K562 (cell line): ENCODE measurements around the gene CD163. TPM values are rescaled to one million over a fixed set of nuclear protein-coding genes. Genes with fewer than 3 reads are reported as not detected.
A peak's percentile ranks its signal among the peaks of the same experiment; 100 is the strongest.

Experiments
- CBX8 ChIP-seq: fragments of 200-600 bp; sonication (generic); IDR thresholded peaks from 2 replicates; pipeline ENCODE4 v1.6.1; 2012; ENCODE audit warnings: borderline replicate concordance, mixed run types, low read depth, mild to moderate bottlenecking, moderate library complexity, mixed read lengths, low read length, control low read depth, inconsistent platforms; ENCODE audit not compliant: poor library complexity, severe bottlenecking; ENCODE audit errors: extremely low read depth
- CTBP1 ChIP-seq: fragments of 450-650 bp; IDR thresholded peaks from 2 replicates; pipeline ENCODE4 v1.6.1; 2016; ENCODE audit warnings: borderline replicate concordance
- ETV5 ChIP-seq: sonication (generic); formaldehyde crosslinking; IDR thresholded peaks from 2 replicates; pipeline ENCODE4 v1.4.0; 2020; ENCODE audit warnings: low read depth, mild to moderate bottlenecking, missing genetic modification reagents
- HES1 ChIP-seq: fragments of 450-650 bp; IDR thresholded peaks from 2 replicates; pipeline ENCODE4 v1.6.1; 2016; ENCODE audit warnings: low read depth, mild to moderate bottlenecking, moderate library complexity
- MYBL2 ChIP-seq, 2 experiments: fragments of 450-650 bp in 1 of 2; sonication (generic) in 1 of 2; formaldehyde crosslinking in 1 of 2; IDR thresholded peaks; 2 replicates each; pipeline versions ENCODE4 v1.6.1 to v1.8.1; 2017 to 2022; ENCODE audit warnings: borderline replicate concordance in 1 of 2, inconsistent platforms in 1 of 2, low read depth in 1 of 2, mild to moderate bottlenecking in 1 of 2, missing genetic modification reagents in 1 of 2, moderate library complexity in 1 of 2
- NFE2L1 ChIP-seq: fragments of 450-650 bp; IDR thresholded peaks from 2 replicates; pipeline ENCODE4 v1.6.1; 2016; ENCODE audit warnings: missing genetic modification characterization, low read depth, mild to moderate bottlenecking, missing compliant biosample characterization, moderate library complexity, borderline replicate concordance
- RERE ChIP-seq: sonication (generic); formaldehyde crosslinking; IDR thresholded peaks from 2 replicates; pipeline ENCODE4 v1.8.0; 2023; ENCODE audit warnings: missing genetic modification reagents, mild to moderate bottlenecking, borderline replicate concordance
- SMAD4 ChIP-seq: fragments of 250-450 bp; sonication (Bioruptor Pico); conservative IDR thresholded peaks from 2 replicates; pipeline ENCODE4 v1.8.0; 2021; ENCODE audit warnings: inconsistent platforms, mild to moderate bottlenecking, moderate library complexity
- SRF ChIP-seq, 2 experiments: fragments of 250-450, 450-650 bp in 1 of 2; sonication (Bioruptor Pico) in 1 of 2; sonication (generic) in 1 of 2; formaldehyde crosslinking; IDR thresholded peaks; 2 replicates each; pipeline versions ENCODE4 v1.5.0 to v1.5.1; 2020 to 2022; ENCODE audit warnings: mild to moderate bottlenecking in 1 of 2, missing genetic modification reagents in 1 of 2
- ZNF282 ChIP-seq: sonication (generic); formaldehyde crosslinking; IDR thresholded peaks from 2 replicates; pipeline ENCODE4 v1.8.1; 2023; ENCODE audit warnings: missing genetic modification reagents
- ZNF77 ChIP-seq: fragments of 250-450 bp; sonication (Bioruptor Pico); IDR thresholded peaks from 2 replicates; pipeline ENCODE4 v1.5.0; 2020
- polyA plus RNA-seq, 8 experiments: library from polyadenylated mRNA; depleted of rRNA in 4 of 8; stranded (reverse) in 5 of 8; unstranded in 3 of 8; fragments of >200 nt; fragmentation: Nextera tagmentation in 2 of 8; fragmentation: Illumina TruSeq in 1 of 8; extraction: Ambion mirVana in 2 of 8; extraction: Trizol in 1 of 8; gene quantifications; 2 replicates each; pipeline versions ENCODE4 v1.2.1 to v1.2.3, GENCODE V29; 2011 to 2014; ENCODE audit warnings: inconsistent platforms in 1 of 8, missing spikeins in 1 of 8
- total RNA-seq, 7 experiments: library from RNA; depleted of rRNA in 6 of 7; stranded (reverse); fragments of >200 nt in 6 of 7; fragmentation: Illumina TruSeq in 2 of 7; extraction: Trizol in 2 of 7; gene quantifications; 2 replicates each; pipeline versions ENCODE4 v1.2.1 to v1.2.3, GENCODE V29; 2011 to 2021; ENCODE audit warnings: low replicate concordance in 1 of 7
- TF ChIP-seq, protein P1 (sequence below): fragments of 450-650 bp; IDR thresholded peaks from 2 replicates; pipeline ENCODE4 v1.7.1; 2018; ENCODE audit warnings: mild to moderate bottlenecking, low read depth; ENCODE audit not compliant: partially characterized antibody
- TF ChIP-seq, protein P2 (sequence below): fragments of 250-450 bp; sonication (Bioruptor Pico); IDR thresholded peaks from 2 replicates; pipeline ENCODE4 v1.9.0; 2021; ENCODE audit warnings: mild to moderate bottlenecking, inconsistent platforms

The CD163 gene
- total and polyA plus RNA-seq, 9 of the 15 experiments (the other 6 are each of a cell fraction or from before 2014, with no cell fraction given), result 0.62 TPM; not detected in 8

GRCh38 chr12:7439579-7440505, 63.7 kb downstream of the CD163 start (continued):
- TF ChIP-seq, protein P1, sequence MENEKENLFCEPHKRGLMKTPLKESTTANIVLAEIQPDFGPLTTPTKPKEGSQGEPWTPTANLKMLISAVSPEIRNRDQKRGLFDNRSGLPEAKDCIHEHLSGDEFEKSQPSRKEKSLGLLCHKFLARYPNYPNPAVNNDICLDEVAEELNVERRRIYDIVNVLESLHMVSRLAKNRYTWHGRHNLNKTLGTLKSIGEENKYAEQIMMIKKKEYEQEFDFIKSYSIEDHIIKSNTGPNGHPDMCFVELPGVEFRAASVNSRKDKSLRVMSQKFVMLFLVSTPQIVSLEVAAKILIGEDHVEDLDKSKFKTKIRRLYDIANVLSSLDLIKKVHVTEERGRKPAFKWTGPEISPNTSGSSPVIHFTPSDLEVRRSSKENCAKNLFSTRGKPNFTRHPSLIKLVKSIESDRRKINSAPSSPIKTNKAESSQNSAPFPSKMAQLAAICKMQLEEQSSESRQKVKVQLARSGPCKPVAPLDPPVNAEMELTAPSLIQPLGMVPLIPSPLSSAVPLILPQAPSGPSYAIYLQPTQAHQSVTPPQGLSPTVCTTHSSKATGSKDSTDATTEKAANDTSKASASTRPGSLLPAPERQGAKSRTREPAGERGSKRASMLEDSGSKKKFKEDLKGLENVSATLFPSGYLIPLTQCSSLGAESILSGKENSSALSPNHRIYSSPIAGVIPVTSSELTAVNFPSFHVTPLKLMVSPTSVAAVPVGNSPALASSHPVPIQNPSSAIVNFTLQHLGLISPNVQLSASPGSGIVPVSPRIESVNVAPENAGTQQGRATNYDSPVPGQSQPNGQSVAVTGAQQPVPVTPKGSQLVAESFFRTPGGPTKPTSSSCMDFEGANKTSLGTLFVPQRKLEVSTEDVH, result peak; percentile 57
- TF ChIP-seq, protein P2, sequence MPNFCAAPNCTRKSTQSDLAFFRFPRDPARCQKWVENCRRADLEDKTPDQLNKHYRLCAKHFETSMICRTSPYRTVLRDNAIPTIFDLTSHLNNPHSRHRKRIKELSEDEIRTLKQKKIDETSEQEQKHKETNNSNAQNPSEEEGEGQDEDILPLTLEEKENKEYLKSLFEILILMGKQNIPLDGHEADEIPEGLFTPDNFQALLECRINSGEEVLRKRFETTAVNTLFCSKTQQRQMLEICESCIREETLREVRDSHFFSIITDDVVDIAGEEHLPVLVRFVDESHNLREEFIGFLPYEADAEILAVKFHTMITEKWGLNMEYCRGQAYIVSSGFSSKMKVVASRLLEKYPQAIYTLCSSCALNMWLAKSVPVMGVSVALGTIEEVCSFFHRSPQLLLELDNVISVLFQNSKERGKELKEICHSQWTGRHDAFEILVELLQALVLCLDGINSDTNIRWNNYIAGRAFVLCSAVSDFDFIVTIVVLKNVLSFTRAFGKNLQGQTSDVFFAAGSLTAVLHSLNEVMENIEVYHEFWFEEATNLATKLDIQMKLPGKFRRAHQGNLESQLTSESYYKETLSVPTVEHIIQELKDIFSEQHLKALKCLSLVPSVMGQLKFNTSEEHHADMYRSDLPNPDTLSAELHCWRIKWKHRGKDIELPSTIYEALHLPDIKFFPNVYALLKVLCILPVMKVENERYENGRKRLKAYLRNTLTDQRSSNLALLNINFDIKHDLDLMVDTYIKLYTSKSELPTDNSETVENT (CRISPR knock-in tag), result peak; percentile 72
- no peak for TF ChIP-seq ZNF77 (CRISPR knock-in tag)
- TF ChIP-seq CBX8, result no peak
- no peak for TF ChIP-seq MYBL2 (IDR thresholded peaks at IDR 0.05; ENCODE audit: low read depth)
- no peak for TF ChIP-seq MYBL2 (CRISPR knock-in tag; IDR thresholded peaks at IDR 0.05; ENCODE audit: borderline replicate concordance)
- peak; percentile 91 for TF ChIP-seq CTBP1
- no peak for TF ChIP-seq RERE (CRISPR knock-in tag)
- TF ChIP-seq NFE2L1 (tag), result no peak
- TF ChIP-seq SMAD4 (CRISPR knock-in tag), result peak; percentile 68; the same call in 1 of the 2 replicates
- no peak for TF ChIP-seq HES1
- TF ChIP-seq SRF (CRISPR knock-in tag; IDR thresholded peaks at IDR 0.05), result no peak
- TF ChIP-seq ETV5, result no peak
- TF ChIP-seq ZNF282 (CRISPR knock-in tag), result no peak
